G401 (cell line): ENCODE data around the gene EVL. TPM values are rescaled to one million over a fixed set of nuclear protein-coding genes. Genes with fewer than 3 reads are reported as not detected.

Experiments used
- DNase-seq: peaks from one replicate; pipeline ENCODE4 v3.0.0-alpha.2; 2015; ENCODE audit warnings: low spot score
- in situ Hi-C: cut with HindIII; loops from 2 replicates; pipeline ENCODE4 v1.10.0; 2016; ENCODE audit warnings: low sequenced_read_pairs, mixed read lengths
- total RNA-seq: library from RNA; depleted of rRNA; stranded (reverse); fragments of >200 nt; shearing (Covaris generic); gene quantifications from 2 replicates; pipeline ENCODE4 v1.2.3, GENCODE V29; 2014

Gene EVL
- total RNA-seq, 1 experiment from 2014 or later, result 53.8 TPM

- in situ Hi-C loops, result no loop called here
- no peak for DNase-seq
Observed at GRCh38 chr14:100077441-100077840, 12.2 kb downstream of the EVL start.

DNA sequence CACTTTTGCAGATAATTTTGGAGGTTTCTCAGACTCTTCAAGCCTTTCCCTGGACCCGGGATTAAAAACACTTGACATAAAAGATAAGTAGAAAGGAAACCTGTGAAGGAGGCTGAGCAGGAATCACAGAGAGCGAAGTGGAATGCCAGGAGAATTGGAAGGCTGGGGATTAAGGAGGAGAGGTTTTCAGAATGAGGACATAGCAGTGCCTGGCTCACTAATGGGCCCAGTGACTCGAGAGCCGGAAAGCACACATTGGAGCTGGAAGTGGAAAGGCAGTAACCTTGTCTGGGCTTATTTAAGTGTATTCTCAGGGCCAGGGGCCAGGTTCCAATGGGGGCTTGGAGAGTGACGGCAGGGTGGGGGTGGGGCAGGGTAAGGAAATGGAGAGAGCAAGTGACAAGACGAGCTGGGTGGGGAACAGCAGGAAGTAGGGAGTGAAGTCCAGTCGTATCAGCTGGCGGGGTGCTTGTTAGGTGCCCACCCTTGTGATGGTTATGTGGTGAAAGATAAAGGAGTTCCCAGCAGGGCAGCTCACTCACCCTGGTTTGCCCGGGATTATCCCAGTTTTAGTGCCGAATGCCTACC, 13.1 kb downstream of the EVL start:
- in situ Hi-C loops, result no loop called here
- no peak for DNase-seq

GRCh38 chr14:100078997-100079725, 13.9 kb downstream of the EVL start:
- in situ Hi-C loops, result no loop called here

DNA sequence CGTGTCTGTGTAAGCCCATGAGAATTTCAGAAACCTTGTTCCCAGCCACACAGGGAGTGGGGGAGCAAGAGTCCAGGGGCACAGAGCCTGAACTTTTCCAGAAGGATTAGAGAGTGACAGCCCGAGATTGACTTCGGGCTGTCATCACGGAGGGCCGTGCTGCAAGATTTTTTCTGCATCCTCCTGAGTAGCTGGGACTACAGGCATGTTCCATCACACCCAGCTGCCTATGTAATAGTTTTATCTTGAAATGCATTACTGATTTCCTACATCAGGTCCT, 14.4 kb downstream of the EVL start:
- in situ Hi-C loops, result no loop called here
- no peak for DNase-seq

More at GRCh38 chr14:100078997-100079725, 13.9 kb downstream of the EVL start:
- DNase-seq, result peak; percentile 77

DNA sequence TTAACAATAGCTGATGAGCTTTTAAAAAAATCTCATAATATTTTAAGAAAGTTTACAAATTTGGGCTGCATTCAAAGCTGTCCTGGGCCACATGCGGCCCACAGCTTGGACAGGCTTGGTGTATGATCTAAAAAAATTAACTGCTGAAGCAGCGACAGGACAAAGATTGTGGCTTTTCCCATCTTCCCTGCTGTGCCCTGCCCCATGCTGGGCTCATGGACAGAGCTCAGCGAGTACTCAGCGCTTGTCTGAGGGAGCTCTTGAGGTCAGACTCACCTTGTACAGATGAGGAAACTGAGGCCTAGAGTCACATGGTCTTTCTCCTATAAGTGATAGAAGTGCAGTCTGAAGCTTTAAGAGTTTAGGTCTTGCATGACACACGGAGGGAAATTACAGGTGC, 15.0 kb downstream of the EVL start:
- no peak for DNase-seq
- in situ Hi-C loops, result no loop called here

GRCh38 chr14:100081997-100082625, 16.9 kb downstream of the EVL start:
- DNase-seq, result no peak
- in situ Hi-C loops, result no loop called here

GRCh38 chr14:100082723-100083122, 17.5 kb downstream of the EVL start:
- in situ Hi-C loops, result no loop called here
- DNase-seq, result no peak

DNA sequence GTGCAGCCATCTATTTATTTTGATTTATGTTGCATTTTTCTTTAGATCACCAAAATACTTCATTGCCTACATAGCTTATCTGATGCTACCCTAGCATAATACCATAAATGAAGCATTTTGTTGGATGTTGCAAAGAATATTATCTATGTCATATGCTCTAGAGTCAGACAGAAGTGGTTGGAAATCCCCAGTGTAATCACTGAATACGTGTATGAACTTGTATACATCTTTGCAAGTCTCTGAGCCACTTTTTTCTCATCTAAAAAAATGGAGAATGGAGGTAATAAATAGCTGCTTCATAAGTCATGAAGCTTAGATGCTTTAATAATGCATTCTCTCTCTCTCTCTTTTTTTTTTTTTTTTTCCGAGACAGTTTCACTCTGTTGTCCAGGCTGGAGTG, 18.5 kb downstream of the EVL start:
- in situ Hi-C loops, result no loop called here
- no peak for DNase-seq

DNA sequence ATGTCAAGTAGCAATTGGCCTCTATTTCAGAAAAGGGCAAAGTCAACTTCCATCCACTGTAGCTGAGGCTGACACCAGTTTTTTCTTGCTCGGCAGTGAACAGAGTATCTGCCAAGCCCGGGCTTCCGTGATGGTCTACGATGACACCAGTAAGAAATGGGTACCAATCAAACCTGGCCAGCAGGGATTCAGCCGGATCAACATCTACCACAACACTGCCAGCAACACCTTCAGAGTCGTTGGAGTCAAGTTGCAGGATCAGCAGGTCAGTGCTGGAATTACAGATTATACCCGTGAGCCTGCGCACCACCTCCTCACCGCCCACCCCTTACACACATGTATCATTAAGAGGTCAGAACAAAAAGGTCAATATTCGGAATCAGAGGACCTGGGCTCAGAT, 19.4 kb downstream of the EVL start:
- no peak for DNase-seq
- in situ Hi-C loops, result no loop called here

GRCh38 chr14:100085462-100085861, 20.2 kb downstream of the EVL start:
- in situ Hi-C loops, result no loop called here
- DNase-seq, result no peak

GRCh38 chr14:100086361-100086760, 21.1 kb downstream of the EVL start:
- in situ Hi-C loops, result no loop called here
- no peak for DNase-seq

DNA sequence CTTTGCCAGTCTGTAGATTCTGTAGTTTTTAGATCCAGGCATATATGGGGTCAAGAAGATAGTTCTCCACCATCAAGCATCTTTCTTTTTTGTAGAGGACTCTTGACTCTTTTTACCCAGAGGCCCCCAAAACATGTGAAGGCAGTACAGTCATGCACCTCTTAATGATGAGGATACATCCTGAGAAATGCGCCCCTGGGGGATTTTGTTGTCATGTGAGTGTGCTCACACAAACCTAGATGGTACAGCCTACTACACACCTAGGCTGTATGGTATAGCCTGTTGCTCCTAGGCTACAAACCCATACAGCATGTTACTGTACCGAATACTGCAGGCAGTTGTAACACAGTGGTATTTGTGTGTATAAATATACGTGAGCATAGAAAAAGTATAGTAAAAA, 23.0 kb downstream of the EVL start:
- in situ Hi-C loops, result no loop called here

GRCh38 chr14:100091386-100091785, 26.2 kb downstream of the EVL start:
- in situ Hi-C loops, result no loop called here
- no peak for DNase-seq

More for the DNA sequence above, 23.0 kb downstream of the EVL start:
- no peak for DNase-seq

GRCh38 chr14:100092832-100093231, 27.6 kb downstream of the EVL start:
- in situ Hi-C loops, result no loop called here
- DNase-seq, result no peak

GRCh38 chr14:100093319-100093718, 28.1 kb downstream of the EVL start:
- DNase-seq, result no peak
- in situ Hi-C loops, result no loop called here

DNA sequence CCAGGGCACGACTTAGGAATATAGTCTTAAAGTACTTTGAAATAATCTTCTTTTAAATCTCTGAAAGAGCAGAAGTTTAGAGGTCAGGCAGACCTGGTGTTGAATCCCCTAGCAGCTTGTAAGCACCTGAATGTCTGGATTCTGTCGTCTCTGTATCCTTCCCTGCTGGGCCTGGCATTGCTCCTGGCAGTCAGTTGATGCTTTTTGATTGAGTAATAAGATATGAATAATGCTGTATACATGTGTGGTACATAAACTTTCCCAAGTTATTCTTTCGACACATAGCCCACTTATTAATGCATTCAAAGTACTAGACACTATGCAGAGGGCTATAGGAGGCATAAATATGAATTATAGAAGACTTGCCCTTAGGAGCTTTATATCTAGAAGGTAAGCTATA, 31.4 kb downstream of the EVL start:
- in situ Hi-C loops, result no loop called here
- no peak for DNase-seq

DNA sequence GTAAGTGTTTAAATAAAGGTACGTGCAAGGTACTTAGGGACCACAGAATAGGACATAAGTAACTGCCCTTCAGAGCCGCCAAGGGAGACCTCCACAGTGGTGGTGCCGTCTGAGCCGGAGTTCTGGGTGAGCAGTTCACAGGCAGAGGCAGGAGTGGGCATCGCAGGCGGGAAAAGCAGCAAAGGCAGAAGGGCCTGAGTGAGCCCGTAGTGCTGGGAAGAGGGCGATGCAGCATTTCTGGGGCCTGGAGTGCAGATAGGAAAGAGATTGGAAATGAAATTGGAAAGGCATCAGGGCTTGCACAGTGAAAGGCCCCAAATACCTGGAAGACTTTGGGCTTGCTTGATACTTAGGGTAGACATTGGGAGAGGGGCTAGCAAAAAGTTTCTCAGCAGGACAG, 32.9 kb downstream of the EVL start:
- in situ Hi-C loops, result no loop called here
- DNase-seq, result no peak

- in situ Hi-C loops, result no loop called here
- no peak for DNase-seq
Observed at GRCh38 chr14:100100032-100100703, 34.9 kb downstream of the EVL start.

DNA sequence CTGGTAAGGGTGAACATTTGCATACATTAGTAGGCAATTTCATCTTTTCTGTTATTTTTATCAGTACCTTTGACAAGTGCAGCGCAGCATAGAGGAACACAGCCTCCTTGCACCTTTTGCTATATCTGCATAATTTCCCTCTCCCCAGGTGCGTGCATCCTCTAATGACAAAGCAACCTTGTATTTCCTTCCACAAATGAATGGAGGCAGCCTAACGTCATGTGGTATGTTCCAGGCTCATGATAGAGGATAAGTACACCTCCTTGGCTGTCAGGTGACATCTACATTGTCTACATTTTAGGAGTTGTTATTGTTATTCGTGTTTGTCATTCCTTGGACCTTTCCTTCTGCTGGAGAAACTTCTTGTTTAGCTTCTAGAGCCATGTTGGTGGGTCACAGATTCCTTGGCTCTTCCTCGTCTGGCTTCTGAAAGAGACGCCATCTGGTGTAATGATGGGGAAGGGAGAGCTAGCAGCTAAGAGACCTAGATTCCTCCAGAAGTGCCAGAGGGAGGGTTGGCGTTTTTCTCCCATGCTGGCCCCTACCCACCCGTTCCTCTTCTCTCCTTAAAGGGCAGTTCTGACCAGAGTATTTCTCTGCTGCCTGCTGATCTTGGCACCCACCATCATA, 37.0 kb downstream of the EVL start:
- DNase-seq, result peak; percentile 75
- in situ Hi-C loops, result no loop called here
